ENCODE measurements around the gene TGFB2.

DNA sequence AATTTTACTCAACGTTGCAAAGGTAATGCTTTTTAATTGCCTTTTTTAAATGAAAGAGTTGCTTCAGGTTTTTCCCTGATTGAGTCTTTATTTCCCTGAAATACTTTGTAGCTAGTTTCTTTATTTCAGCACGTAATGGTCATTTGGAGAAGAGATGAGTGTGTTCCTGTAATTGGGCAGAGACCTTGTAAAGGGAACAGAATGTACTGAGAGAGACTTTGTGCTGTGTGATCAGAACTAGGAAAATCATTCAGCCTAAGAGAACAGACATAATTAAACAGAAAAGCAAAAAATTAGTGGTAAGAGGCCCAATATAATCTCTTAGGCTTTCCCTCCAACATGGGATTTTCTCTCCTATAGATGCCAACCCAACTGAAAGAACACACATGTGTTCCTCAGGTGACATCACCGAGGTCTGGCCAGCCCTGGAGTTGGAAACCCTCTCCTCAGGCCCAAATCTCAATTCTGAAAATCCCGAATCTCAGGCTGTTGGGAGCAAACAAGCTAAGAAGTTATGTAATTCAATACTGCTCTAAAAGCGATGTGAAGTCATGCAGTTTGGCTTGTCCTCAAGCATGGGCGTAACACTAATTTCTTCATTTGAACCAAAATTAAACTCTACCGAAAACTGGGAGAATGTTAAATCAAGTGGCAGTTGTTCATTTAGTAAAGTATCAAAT is 102.0 kb downstream of the TGFB2 start:
- TF ChIP-seq, protein P1, sequence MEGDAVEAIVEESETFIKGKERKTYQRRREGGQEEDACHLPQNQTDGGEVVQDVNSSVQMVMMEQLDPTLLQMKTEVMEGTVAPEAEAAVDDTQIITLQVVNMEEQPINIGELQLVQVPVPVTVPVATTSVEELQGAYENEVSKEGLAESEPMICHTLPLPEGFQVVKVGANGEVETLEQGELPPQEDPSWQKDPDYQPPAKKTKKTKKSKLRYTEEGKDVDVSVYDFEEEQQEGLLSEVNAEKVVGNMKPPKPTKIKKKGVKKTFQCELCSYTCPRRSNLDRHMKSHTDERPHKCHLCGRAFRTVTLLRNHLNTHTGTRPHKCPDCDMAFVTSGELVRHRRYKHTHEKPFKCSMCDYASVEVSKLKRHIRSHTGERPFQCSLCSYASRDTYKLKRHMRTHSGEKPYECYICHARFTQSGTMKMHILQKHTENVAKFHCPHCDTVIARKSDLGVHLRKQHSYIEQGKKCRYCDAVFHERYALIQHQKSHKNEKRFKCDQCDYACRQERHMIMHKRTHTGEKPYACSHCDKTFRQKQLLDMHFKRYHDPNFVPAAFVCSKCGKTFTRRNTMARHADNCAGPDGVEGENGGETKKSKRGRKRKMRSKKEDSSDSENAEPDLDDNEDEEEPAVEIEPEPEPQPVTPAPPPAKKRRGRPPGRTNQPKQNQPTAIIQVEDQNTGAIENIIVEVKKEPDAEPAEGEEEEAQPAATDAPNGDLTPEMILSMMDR (IDR thresholded peaks at IDR 0.05; ENCODE audit: low read depth, low read length, missing input control): no peak
- TF ChIP-seq, protein P2, sequence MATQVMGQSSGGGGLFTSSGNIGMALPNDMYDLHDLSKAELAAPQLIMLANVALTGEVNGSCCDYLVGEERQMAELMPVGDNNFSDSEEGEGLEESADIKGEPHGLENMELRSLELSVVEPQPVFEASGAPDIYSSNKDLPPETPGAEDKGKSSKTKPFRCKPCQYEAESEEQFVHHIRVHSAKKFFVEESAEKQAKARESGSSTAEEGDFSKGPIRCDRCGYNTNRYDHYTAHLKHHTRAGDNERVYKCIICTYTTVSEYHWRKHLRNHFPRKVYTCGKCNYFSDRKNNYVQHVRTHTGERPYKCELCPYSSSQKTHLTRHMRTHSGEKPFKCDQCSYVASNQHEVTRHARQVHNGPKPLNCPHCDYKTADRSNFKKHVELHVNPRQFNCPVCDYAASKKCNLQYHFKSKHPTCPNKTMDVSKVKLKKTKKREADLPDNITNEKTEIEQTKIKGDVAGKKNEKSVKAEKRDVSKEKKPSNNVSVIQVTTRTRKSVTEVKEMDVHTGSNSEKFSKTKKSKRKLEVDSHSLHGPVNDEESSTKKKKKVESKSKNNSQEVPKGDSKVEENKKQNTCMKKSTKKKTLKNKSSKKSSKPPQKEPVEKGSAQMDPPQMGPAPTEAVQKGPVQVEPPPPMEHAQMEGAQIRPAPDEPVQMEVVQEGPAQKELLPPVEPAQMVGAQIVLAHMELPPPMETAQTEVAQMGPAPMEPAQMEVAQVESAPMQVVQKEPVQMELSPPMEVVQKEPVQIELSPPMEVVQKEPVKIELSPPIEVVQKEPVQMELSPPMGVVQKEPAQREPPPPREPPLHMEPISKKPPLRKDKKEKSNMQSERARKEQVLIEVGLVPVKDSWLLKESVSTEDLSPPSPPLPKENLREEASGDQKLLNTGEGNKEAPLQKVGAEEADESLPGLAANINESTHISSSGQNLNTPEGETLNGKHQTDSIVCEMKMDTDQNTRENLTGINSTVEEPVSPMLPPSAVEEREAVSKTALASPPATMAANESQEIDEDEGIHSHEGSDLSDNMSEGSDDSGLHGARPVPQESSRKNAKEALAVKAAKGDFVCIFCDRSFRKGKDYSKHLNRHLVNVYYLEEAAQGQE (IDR thresholded peaks at IDR 0.05): no peak
- TF ChIP-seq JUND (IDR thresholded peaks at IDR 0.05) (no peak), YY1 (IDR thresholded peaks at IDR 0.05) (no peak), FOXA1 (IDR thresholded peaks at IDR 0.05) (no peak), RXRA (IDR thresholded peaks at IDR 0.05) (no peak), RAD21 (IDR thresholded peaks at IDR 0.05) (no peak), TAF1 (conservative IDR thresholded peaks at IDR 0.05) (no peak), HNF4G (IDR thresholded peaks at IDR 0.05) (no peak), SP1 (IDR thresholded peaks at IDR 0.05) (no peak), EGR1 (IDR thresholded peaks at IDR 0.05; ENCODE audit: low read depth in 2 of 2) (no peak)
- TF ChIP-seq, protein P3, sequence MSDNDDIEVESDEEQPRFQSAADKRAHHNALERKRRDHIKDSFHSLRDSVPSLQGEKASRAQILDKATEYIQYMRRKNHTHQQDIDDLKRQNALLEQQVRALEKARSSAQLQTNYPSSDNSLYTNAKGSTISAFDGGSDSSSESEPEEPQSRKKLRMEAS (IDR thresholded peaks at IDR 0.05): no peak
- TF ChIP-seq, protein P4, sequence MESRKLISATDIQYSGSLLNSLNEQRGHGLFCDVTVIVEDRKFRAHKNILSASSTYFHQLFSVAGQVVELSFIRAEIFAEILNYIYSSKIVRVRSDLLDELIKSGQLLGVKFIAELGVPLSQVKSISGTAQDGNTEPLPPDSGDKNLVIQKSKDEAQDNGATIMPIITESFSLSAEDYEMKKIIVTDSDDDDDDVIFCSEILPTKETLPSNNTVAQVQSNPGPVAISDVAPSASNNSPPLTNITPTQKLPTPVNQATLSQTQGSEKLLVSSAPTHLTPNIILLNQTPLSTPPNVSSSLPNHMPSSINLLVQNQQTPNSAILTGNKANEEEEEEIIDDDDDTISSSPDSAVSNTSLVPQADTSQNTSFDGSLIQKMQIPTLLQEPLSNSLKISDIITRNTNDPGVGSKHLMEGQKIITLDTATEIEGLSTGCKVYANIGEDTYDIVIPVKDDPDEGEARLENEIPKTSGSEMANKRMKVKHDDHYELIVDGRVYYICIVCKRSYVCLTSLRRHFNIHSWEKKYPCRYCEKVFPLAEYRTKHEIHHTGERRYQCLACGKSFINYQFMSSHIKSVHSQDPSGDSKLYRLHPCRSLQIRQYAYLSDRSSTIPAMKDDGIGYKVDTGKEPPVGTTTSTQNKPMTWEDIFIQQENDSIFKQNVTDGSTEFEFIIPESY (IDR thresholded peaks at IDR 0.05): no peak
- TF ChIP-seq, protein P5, sequence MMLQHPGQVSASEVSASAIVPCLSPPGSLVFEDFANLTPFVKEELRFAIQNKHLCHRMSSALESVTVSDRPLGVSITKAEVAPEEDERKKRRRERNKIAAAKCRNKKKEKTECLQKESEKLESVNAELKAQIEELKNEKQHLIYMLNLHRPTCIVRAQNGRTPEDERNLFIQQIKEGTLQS (IDR thresholded peaks at IDR 0.05): no peak

All from liver (tissue), 3 donors.